ENCODE results near the gene GSTM5.

DNA sequence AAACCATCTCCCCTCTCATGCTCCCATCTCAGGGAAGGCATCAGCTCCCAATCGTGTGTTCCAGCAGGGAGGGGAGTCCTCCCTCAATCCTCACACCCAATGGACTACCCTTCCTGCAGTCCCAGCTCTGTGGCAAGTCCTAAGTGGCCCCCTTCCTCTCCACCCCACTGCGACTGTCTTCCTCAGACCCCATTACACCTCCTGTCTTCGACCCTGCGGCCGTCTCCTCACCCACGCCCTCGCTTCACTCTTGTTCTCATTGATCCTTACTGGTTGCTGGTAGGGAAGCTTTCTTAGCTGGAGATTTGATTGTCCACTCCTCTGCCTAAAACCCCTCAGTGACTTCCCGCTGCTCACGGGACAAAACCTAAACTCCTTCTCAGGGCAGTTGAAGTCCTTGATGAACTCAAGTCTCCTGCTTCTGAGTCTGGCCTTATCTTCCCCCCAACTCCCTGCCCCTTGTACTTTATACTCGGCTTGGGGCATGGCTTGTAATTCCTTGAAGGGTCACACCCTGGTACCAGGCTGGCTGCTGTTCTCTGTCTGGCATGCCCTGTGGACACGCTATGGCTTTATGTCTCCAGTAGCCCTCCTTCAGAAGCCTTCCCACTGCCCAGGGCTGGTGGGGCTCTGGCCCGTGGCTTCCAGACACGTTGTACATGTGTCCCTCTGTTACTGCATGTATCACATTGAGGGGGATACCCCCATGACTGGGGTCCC lies 54.0 kb downstream of the GSTM5 start:
- TF ChIP-seq, protein P1, sequence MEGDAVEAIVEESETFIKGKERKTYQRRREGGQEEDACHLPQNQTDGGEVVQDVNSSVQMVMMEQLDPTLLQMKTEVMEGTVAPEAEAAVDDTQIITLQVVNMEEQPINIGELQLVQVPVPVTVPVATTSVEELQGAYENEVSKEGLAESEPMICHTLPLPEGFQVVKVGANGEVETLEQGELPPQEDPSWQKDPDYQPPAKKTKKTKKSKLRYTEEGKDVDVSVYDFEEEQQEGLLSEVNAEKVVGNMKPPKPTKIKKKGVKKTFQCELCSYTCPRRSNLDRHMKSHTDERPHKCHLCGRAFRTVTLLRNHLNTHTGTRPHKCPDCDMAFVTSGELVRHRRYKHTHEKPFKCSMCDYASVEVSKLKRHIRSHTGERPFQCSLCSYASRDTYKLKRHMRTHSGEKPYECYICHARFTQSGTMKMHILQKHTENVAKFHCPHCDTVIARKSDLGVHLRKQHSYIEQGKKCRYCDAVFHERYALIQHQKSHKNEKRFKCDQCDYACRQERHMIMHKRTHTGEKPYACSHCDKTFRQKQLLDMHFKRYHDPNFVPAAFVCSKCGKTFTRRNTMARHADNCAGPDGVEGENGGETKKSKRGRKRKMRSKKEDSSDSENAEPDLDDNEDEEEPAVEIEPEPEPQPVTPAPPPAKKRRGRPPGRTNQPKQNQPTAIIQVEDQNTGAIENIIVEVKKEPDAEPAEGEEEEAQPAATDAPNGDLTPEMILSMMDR (conservative IDR thresholded peaks at IDR 0.05; ENCODE audit: low read depth, low read length), result no peak
- TF ChIP-seq EZH2 (IDR thresholded peaks at IDR 0.05; ENCODE audit: low read length, unreplicated experiment) (no peak), EZH2phosphoT487 (IDR thresholded peaks at IDR 0.05; ENCODE audit: borderline replicate concordance, low read length) (no peak)
